ENCODE data around the gene DPF3.

GRCh38 chr14:72849222-72849621 is 44.7 kb downstream of the DPF3 start:
- no peak for TF ChIP-seq ZFP41 (CRISPR knock-in tag; IDR thresholded peaks at IDR 0.05; ENCODE audit: borderline replicate concordance)
- no peak for TF ChIP-seq SIN3A (IDR thresholded peaks at IDR 0.05; ENCODE audit: borderline replicate concordance, low read depth, low read length)
- TF ChIP-seq ZNF121 (CRISPR knock-in tag; IDR thresholded peaks at IDR 0.05): no peak
- TF ChIP-seq CBX5 (CRISPR knock-in tag; IDR thresholded peaks at IDR 0.05; ENCODE audit: borderline replicate concordance): no peak
- TF ChIP-seq CTCF (CRISPR knock-in tag; IDR thresholded peaks at IDR 0.05): no peak
- no peak for TF ChIP-seq ATF2 (CRISPR knock-in tag; IDR thresholded peaks at IDR 0.05)
- TF ChIP-seq NR0B2 (CRISPR knock-in tag; IDR thresholded peaks at IDR 0.05): no peak
- no peak for TF ChIP-seq ZNF784 (CRISPR knock-in tag; IDR thresholded peaks at IDR 0.05; ENCODE audit: borderline replicate concordance)
